Ammon's horn (tissue), 1 donor: Measurements from ENCODE around the gene HHIPL1.

Source experiments
- DNase-seq: peaks from one replicate; pipeline ENCODE4 v3.0.0-alpha.2; 2016; ENCODE audit warnings: low spot score

HHIPL1 gene

GRCh38 chr14:99717682-99718013 is 72.7 kb downstream of the HHIPL1 start:
- DNase-seq = no peak

GRCh38 chr14:99718031-99718810 is 73.3 kb downstream of the HHIPL1 start:
- DNase-seq = no peak

GRCh38 chr14:99718811-99719192 is 73.9 kb downstream of the HHIPL1 start:
- DNase-seq = no peak

- DNase-seq = no peak
Observed at GRCh38 chr14:99720941-99721791, 76.2 kb downstream of the HHIPL1 start.

- no peak for DNase-seq
Observed at GRCh38 chr14:99721792-99722516, 77.0 kb downstream of the HHIPL1 start.

- DNase-seq = no peak
Observed at GRCh38 chr14:99722741-99723140, 77.8 kb downstream of the HHIPL1 start.

- DNase-seq = no peak
Observed at GRCh38 chr14:99724196-99724891, 79.4 kb downstream of the HHIPL1 start.

- DNase-seq = no peak
Observed at GRCh38 chr14:99724939-99725773, 80.2 kb downstream of the HHIPL1 start.

GRCh38 chr14:99725774-99726537 is 81.0 kb downstream of the HHIPL1 start:
- DNase-seq = no peak

GRCh38 chr14:99726538-99727095 is 81.7 kb downstream of the HHIPL1 start:
- DNase-seq = no peak

GRCh38 chr14:99727096-99727870 is 82.4 kb downstream of the HHIPL1 start:
- DNase-seq = no peak

- no peak for DNase-seq
Observed at GRCh38 chr14:99728231-99728920, 83.4 kb downstream of the HHIPL1 start.

GRCh38 chr14:99728981-99729451 is 84.1 kb downstream of the HHIPL1 start:
- DNase-seq = no peak
